ENCODE results near the gene MYH13.

GRCh38 chr17:10262451-10262850 lies 110.4 kb downstream of the MYH13 start:
- TF ChIP-seq CTCF (IDR thresholded peaks at IDR 0.05; ENCODE audit: extremely low read depth in 1 of 2, insufficient read depth in 1 of 2, low read depth in 1 of 2, low read length in 2 of 2) = no peak
- no peak for TF ChIP-seq POLR2A (IDR thresholded peaks at IDR 0.05; ENCODE audit: low read depth, low read length)
- TF ChIP-seq EZH2 (IDR thresholded peaks at IDR 0.05; ENCODE audit: borderline replicate concordance, low read depth, low read length, severe bottlenecking) = no peak
- no peak for TF ChIP-seq MYC (IDR thresholded peaks at IDR 0.05; ENCODE audit: low read depth, low read length)
- no peak for TF ChIP-seq GATA2 (IDR thresholded peaks at IDR 0.05; ENCODE audit: insufficient read depth, insufficient read length, low read depth, low read length)
- TF ChIP-seq POLR2AphosphoS5 (IDR thresholded peaks at IDR 0.05; ENCODE audit: insufficient read depth, low read depth, low read length) = no peak
- TF ChIP-seq MAX (IDR thresholded peaks at IDR 0.05; ENCODE audit: insufficient read depth, insufficient read length) = no peak
- TF ChIP-seq JUN (IDR thresholded peaks at IDR 0.05; ENCODE audit: borderline replicate concordance, insufficient read depth, insufficient read length, low read depth) = no peak
